ENCODE data around the gene PRSS53. TPM values are rescaled to one million over a fixed set of nuclear protein-coding genes. Genes with fewer than 3 reads are reported as not detected.

PRSS53 gene
- 1.6 and 2.7 TPM in 2 replicates for total RNA-seq (2014; rRNA removed; shearing (Covaris generic))
- polyA plus RNA-seq (2016; fragmentation: Nextera tagmentation; extraction: Ambion mirVana) = 0.16 and 0.36 TPM in 2 replicates
- long read RNA-seq = 0 reads

DNA sequence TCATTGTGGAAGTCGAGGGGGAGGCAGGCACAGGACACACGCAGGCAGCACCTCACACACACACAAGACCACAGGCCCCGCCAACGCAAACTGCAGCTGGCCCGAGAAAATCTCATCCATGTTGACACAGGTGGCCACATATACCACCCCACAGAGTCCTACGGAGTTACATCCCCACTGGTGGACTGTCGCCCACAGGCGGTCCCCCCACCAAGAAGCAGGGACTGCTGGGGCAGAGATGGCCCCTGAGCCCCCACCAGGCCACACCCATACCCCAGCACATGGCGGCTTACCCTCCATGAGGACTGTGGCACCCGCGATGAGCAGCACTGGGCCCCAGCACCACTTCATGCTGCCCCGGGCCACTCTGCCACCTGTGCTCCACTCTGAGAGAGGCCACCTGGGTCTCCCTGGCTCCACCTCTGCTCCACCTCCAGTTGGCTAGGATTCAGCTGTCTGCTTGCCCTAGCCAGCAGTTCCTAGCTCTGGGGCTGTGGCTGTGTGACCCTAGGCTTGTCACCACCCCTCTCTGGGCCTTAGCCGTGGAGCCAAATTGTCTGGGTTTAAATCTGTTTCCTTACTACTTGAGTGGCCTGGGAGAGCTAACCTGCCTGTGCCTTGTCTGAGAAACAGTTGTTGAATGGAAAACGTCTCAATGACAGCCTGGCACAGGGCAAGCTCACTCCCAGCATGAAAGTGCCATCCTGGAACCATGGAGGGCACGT is at the start of gene PRSS53:
Gene PRSS53, minus strand, starts transcription at position 485 of the 725 bp plus-strand sequence. Its CDS starts 134 bp downstream, at position 351.
- Histone ChIP-seq H3F3A (replicated peaks; ENCODE audit: low read depth) (no peaks in the 10 kb centered on the region), H3K4me2 (no peak within 1 kb of the TSS), H3K9me2 (ENCODE audit: insufficient read depth) (no peaks in the 10 kb centered on the region), H3K27me3 (ENCODE audit: insufficient read depth) (no peaks in the 10 kb centered on the region), H3K27ac (ENCODE audit: low read depth) (no peak within 1 kb of the TSS), H3K79me2 (replicated peaks; ENCODE audit: insufficient read depth) (peaks cover 13% of the 10 kb centered on the region), H3K36me3 (ENCODE audit: insufficient read depth) (no peaks in the 10 kb centered on the region), H3K4me1 (ENCODE audit: insufficient read depth) (peaks cover 7% of the 10 kb centered on the region; the same call in 1 of the 2 replicates), H2AFZ (no peak within 1 kb of the TSS), H3K4me3 (no peak within 1 kb of the TSS), H4K20me1 (replicated peaks; ENCODE audit: insufficient read depth) (no peaks in the 10 kb centered on the region)
- ATAC-seq (no peak), DNase-seq (ENCODE audit: low spot score) (no peak)
- H3K36me3 Mint-ChIP-seq (ENCODE audit: low read depth) = peaks cover 24% of the 10 kb centered on the region
- H3K4me3 Mint-ChIP-seq = no peak within 1 kb of the TSS; the same call in 2 of the 3 replicates
- H3K4me1 Mint-ChIP-seq = peaks cover 5% of the 10 kb centered on the region; the same call in 1 of the 3 replicates
- TF ChIP-seq, protein P1, sequence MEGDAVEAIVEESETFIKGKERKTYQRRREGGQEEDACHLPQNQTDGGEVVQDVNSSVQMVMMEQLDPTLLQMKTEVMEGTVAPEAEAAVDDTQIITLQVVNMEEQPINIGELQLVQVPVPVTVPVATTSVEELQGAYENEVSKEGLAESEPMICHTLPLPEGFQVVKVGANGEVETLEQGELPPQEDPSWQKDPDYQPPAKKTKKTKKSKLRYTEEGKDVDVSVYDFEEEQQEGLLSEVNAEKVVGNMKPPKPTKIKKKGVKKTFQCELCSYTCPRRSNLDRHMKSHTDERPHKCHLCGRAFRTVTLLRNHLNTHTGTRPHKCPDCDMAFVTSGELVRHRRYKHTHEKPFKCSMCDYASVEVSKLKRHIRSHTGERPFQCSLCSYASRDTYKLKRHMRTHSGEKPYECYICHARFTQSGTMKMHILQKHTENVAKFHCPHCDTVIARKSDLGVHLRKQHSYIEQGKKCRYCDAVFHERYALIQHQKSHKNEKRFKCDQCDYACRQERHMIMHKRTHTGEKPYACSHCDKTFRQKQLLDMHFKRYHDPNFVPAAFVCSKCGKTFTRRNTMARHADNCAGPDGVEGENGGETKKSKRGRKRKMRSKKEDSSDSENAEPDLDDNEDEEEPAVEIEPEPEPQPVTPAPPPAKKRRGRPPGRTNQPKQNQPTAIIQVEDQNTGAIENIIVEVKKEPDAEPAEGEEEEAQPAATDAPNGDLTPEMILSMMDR (conservative IDR thresholded peaks at IDR 0.05; ENCODE audit: low read depth in 2 of 2) = no peak
- TF ChIP-seq JUNB (IDR thresholded peaks at IDR 0.05; ENCODE audit: unreplicated experiment) (no peak), NANOG (IDR thresholded peaks at IDR 0.05; ENCODE audit: borderline replicate concordance) (no peak), CREB1 (CRISPR knock-in tag; IDR thresholded peaks at IDR 0.05; ENCODE audit: low read depth) (no peak), POLR2AphosphoS5 (IDR thresholded peaks at IDR 0.05; ENCODE audit: low read depth) (no peak), STAT1 (IDR thresholded peaks at IDR 0.05; ENCODE audit: unreplicated experiment) (no peak), ZNF331 (CRISPR knock-in tag; IDR thresholded peaks at IDR 0.05; ENCODE audit: low read depth) (no peak)
- TF ChIP-seq, protein P2, sequence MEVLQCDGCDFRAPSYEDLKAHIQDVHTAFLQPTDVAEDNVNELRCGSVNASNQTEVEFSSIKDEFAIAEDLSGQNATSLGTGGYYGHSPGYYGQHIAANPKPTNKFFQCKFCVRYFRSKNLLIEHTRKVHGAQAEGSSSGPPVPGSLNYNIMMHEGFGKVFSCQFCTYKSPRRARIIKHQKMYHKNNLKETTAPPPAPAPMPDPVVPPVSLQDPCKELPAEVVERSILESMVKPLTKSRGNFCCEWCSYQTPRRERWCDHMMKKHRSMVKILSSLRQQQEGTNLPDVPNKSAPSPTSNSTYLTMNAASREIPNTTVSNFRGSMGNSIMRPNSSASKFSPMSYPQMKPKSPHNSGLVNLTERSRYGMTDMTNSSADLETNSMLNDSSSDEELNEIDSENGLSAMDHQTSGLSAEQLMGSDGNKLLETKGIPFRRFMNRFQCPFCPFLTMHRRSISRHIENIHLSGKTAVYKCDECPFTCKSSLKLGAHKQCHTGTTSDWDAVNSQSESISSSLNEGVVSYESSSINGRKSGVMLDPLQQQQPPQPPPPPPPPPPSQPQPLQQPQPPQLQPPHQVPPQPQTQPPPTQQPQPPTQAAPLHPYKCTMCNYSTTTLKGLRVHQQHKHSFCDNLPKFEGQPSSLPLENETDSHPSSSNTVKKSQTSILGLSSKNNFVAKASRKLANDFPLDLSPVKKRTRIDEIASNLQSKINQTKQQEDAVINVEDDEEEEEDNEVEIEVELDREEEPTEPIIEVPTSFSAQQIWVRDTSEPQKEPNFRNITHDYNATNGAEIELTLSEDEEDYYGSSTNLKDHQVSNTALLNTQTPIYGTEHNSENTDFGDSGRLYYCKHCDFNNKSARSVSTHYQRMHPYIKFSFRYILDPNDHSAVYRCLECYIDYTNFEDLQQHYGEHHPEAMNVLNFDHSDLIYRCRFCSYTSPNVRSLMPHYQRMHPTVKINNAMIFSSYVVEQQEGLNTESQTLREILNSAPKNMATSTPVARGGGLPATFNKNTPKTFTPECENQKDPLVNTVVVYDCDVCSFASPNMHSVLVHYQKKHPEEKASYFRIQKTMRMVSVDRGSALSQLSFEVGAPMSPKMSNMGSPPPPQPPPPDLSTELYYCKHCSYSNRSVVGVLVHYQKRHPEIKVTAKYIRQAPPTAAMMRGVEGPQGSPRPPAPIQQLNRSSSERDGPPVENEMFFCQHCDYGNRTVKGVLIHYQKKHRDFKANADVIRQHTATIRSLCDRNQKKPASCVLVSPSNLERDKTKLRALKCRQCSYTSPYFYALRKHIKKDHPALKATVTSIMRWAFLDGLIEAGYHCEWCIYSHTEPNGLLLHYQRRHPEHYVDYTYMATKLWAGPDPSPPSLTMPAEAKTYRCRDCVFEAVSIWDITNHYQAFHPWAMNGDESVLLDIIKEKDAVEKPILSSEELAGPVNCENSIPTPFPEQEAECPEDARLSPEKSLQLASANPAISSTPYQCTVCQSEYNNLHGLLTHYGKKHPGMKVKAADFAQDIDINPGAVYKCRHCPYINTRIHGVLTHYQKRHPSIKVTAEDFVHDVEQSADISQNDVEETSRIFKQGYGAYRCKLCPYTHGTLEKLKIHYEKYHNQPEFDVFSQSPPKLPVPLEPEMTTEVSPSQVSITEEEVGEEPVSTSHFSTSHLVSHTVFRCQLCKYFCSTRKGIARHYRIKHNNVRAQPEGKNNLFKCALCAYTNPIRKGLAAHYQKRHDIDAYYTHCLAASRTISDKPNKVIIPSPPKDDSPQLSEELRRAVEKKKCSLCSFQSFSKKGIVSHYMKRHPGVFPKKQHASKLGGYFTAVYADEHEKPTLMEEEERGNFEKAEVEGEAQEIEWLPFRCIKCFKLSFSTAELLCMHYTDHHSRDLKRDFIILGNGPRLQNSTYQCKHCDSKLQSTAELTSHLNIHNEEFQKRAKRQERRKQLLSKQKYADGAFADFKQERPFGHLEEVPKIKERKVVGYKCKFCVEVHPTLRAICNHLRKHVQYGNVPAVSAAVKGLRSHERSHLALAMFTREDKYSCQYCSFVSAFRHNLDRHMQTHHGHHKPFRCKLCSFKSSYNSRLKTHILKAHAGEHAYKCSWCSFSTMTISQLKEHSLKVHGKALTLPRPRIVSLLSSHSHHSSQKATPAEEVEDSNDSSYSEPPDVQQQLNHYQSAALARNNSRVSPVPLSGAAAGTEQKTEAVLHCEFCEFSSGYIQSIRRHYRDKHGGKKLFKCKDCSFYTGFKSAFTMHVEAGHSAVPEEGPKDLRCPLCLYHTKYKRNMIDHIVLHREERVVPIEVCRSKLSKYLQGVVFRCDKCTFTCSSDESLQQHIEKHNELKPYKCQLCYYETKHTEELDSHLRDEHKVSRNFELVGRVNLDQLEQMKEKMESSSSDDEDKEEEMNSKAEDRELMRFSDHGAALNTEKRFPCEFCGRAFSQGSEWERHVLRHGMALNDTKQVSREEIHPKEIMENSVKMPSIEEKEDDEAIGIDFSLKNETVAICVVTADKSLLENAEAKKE (CRISPR knock-in tag; IDR thresholded peaks at IDR 0.05) = no peak
- TF ChIP-seq, protein P3, sequence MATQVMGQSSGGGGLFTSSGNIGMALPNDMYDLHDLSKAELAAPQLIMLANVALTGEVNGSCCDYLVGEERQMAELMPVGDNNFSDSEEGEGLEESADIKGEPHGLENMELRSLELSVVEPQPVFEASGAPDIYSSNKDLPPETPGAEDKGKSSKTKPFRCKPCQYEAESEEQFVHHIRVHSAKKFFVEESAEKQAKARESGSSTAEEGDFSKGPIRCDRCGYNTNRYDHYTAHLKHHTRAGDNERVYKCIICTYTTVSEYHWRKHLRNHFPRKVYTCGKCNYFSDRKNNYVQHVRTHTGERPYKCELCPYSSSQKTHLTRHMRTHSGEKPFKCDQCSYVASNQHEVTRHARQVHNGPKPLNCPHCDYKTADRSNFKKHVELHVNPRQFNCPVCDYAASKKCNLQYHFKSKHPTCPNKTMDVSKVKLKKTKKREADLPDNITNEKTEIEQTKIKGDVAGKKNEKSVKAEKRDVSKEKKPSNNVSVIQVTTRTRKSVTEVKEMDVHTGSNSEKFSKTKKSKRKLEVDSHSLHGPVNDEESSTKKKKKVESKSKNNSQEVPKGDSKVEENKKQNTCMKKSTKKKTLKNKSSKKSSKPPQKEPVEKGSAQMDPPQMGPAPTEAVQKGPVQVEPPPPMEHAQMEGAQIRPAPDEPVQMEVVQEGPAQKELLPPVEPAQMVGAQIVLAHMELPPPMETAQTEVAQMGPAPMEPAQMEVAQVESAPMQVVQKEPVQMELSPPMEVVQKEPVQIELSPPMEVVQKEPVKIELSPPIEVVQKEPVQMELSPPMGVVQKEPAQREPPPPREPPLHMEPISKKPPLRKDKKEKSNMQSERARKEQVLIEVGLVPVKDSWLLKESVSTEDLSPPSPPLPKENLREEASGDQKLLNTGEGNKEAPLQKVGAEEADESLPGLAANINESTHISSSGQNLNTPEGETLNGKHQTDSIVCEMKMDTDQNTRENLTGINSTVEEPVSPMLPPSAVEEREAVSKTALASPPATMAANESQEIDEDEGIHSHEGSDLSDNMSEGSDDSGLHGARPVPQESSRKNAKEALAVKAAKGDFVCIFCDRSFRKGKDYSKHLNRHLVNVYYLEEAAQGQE (IDR thresholded peaks at IDR 0.05; ENCODE audit: unreplicated experiment) = no peak
- TF ChIP-seq, protein P4, sequence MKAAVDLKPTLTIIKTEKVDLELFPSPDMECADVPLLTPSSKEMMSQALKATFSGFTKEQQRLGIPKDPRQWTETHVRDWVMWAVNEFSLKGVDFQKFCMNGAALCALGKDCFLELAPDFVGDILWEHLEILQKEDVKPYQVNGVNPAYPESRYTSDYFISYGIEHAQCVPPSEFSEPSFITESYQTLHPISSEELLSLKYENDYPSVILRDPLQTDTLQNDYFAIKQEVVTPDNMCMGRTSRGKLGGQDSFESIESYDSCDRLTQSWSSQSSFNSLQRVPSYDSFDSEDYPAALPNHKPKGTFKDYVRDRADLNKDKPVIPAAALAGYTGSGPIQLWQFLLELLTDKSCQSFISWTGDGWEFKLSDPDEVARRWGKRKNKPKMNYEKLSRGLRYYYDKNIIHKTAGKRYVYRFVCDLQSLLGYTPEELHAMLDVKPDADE (IDR thresholded peaks at IDR 0.05) = no peak
- H3K27me3 Mint-ChIP-seq (ENCODE audit: insufficient read depth, low read depth, poor library complexity) = peaks cover 15% of the 10 kb centered on the region
- no peaks in the 10 kb centered on the region for H3K9me3 Mint-ChIP-seq
- H3K27ac Mint-ChIP-seq = no peak within 1 kb of the TSS
